Caco-2 (cell line): Measurements from ENCODE around the gene TNNI2. TPM values are rescaled to one million over a fixed set of nuclear protein-coding genes. Genes with fewer than 3 reads are reported as not detected.
"Not testable (repeated sequence)": the region's sequence is repeated elsewhere in the genome, so short reads cannot be mapped to it uniquely, and the experiment has no call there.

Experiments used
- BruUV-seq: library from RNA; stranded (reverse); fragments of 400-500 nt; replicated peaks from 2 replicates; lab custom pipeline; 2021; lab: Mats Ljungman, UMichigan
- CTCF ChIA-PET: fragments of 300-600 bp; sonication (Branson Sonifier 250); formaldehyde crosslinking; loops from one replicate; lab custom pipeline; 2022; ENCODE audit warnings: antibody characterized with exemption; lab: Charles Lee
- POLR2A ChIA-PET: fragments of 300-600 bp; sonication (Branson Sonifier 250); formaldehyde crosslinking; loops from one replicate; lab custom pipeline; 2022; ENCODE audit warnings: antibody characterized with exemption; lab: Charles Lee
- DNase-seq, 2 experiments: peaks; one replicate each; pipeline versions ENCODE4 v3.0.0 to v3.0.0-alpha.2; 2020 to 2022
- H3K27me3 ChIP-seq: replicated peaks from 2 replicates; pipeline ENCODE4 v1.6.0; 2011; ENCODE audit warnings: low read length; ENCODE audit not compliant: control insufficient read depth, insufficient read depth
- H3K36me3 ChIP-seq: 2 replicates; pipeline ENCODE4 v1.5.1; 2011; ENCODE audit warnings: low read length; ENCODE audit not compliant: control insufficient read depth, insufficient read depth
- H3K4me1 ChIP-seq: fragments of 250-450 bp; sonication (Bioruptor Pico); 2 replicates; pipeline ENCODE4 v1.5.1; 2020; ENCODE audit warnings: mild to moderate bottlenecking
- H3K4me3 ChIP-seq: 2 replicates; pipeline ENCODE4 v1.5.1; 2011; ENCODE audit warnings: low read depth, mild to moderate bottlenecking, control low read depth, low read length
- H3K9me3 ChIP-seq: fragments of 250-450 bp; sonication (Bioruptor Pico); 2 replicates; pipeline ENCODE4 v1.5.1; 2020; ENCODE audit warnings: mild to moderate bottlenecking, moderate library complexity
- H3K27ac Mint-ChIP-seq: one replicate; pipeline ENCODE4 v1.8.0; 2022; ENCODE audit warnings: mixed read lengths; ENCODE audit not compliant: unreplicated experiment
- H3K27me3 Mint-ChIP-seq: one replicate; pipeline ENCODE4 v1.8.0; 2022; ENCODE audit warnings: mixed read lengths; ENCODE audit not compliant: insufficient read depth, unreplicated experiment
- H3K36me3 Mint-ChIP-seq: one replicate; pipeline ENCODE4 v1.8.0; 2022; ENCODE audit warnings: mild to moderate bottlenecking, mixed read lengths; ENCODE audit not compliant: insufficient read depth, unreplicated experiment
- H3K4me1 Mint-ChIP-seq: one replicate; pipeline ENCODE4 v1.8.0; 2022; ENCODE audit warnings: low read depth, mixed read lengths; ENCODE audit not compliant: unreplicated experiment
- H3K4me3 Mint-ChIP-seq: one replicate; pipeline ENCODE4 v1.8.0; 2022; ENCODE audit warnings: mild to moderate bottlenecking, moderate library complexity, mixed read lengths; ENCODE audit not compliant: unreplicated experiment
- H3K9me3 Mint-ChIP-seq: one replicate; pipeline ENCODE4 v1.8.0; 2022; ENCODE audit warnings: mixed read lengths; ENCODE audit not compliant: unreplicated experiment
- intact Hi-C: fragments of 100-400 bp; cut with micrococcal nuclease; formaldehyde crosslinking; loops from one replicate; pipeline ENCODE4 v1.10.0; 2022; ENCODE audit not compliant: unreplicated experiment
- total RNA-seq: library from RNA; stranded (reverse); gene quantifications from 2 replicates; pipeline ENCODE4 v1.2.3, GENCODE V29; 2022
- TF ChIP-seq, protein P1 (sequence below), 2 experiments: fragments of 200-600 bp in 1 of 2; IDR thresholded peaks; 1 replicate in 1 of 2; 2 replicates in 1 of 2; pipeline versions ENCODE4 v1.5.1 to v1.8.0; 2011 to 2022; ENCODE audit warnings: antibody characterized with exemption in 1 of 2, control low read depth in 1 of 2, inconsistent platforms in 1 of 2, low read depth in 1 of 2, low read length in 1 of 2, mild to moderate bottlenecking in 1 of 2, moderate library complexity in 1 of 2; ENCODE audit not compliant: insufficient read depth in 1 of 2, severe bottlenecking in 1 of 2, unreplicated experiment in 1 of 2

Gene TNNI2
- total RNA-seq, 1 experiment from 2014 or later, result 8.6 TPM

DNA sequence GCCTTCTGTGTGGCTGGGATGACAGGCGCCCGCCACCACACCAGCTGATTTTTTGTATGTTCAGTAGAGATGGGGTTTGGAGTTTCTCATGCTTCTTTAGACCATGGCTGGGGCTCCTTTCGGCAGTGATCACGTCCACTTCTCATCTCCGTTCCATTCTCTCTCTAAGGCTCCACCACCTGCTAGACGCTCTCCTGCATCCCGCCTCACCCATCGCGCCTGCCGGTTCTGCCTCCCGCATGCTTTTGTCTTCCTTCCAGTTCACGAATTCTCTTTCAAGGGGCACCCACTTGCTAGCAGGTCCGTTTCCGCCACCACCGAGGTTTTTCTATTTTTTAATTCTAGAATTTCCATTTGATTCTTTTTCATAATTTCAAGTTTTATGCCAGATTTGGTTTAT, 26.0 kb upstream of the TNNI2 start:
- no peak for DNase-seq
- BruUV-seq, result no TSS peak
- no peaks in the 10 kb centered on the region for H3K36me3 Mint-ChIP-seq
- no peak overlapping the region for H3K27ac Mint-ChIP-seq
- no peaks in the 10 kb centered on the region for H3K27me3 Mint-ChIP-seq
- intact Hi-C loops, result no loop called here
- no peak overlapping the region for H3K4me3 Mint-ChIP-seq
- TF ChIP-seq, protein P1, sequence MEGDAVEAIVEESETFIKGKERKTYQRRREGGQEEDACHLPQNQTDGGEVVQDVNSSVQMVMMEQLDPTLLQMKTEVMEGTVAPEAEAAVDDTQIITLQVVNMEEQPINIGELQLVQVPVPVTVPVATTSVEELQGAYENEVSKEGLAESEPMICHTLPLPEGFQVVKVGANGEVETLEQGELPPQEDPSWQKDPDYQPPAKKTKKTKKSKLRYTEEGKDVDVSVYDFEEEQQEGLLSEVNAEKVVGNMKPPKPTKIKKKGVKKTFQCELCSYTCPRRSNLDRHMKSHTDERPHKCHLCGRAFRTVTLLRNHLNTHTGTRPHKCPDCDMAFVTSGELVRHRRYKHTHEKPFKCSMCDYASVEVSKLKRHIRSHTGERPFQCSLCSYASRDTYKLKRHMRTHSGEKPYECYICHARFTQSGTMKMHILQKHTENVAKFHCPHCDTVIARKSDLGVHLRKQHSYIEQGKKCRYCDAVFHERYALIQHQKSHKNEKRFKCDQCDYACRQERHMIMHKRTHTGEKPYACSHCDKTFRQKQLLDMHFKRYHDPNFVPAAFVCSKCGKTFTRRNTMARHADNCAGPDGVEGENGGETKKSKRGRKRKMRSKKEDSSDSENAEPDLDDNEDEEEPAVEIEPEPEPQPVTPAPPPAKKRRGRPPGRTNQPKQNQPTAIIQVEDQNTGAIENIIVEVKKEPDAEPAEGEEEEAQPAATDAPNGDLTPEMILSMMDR (IDR thresholded peaks at IDR 0.05; ENCODE audit: insufficient read depth in 1 of 2, low read depth in 1 of 2, low read length in 1 of 2, severe bottlenecking in 1 of 2, unreplicated experiment in 1 of 2), result no peak
- peaks cover 3% of the 10 kb centered on the region for H3K4me1 Mint-ChIP-seq
- Histone ChIP-seq H3K9me3 (peaks cover 10% of the 10 kb centered on the region), H3K27me3 (no peaks in the 10 kb centered on the region), H3K4me1 (peaks cover 13% of the 10 kb centered on the region), H3K36me3 (no peaks in the 10 kb centered on the region), H3K4me3 (no peak overlapping the region)
- POLR2A ChIA-PET, result no interaction called here
- H3K9me3 Mint-ChIP-seq, result peaks cover 35% of the 10 kb centered on the region
- CTCF ChIA-PET, result interaction anchor here (1.0 kb wide), 1 partner anchor 9 kb away, joined by 3 read pairs; no protein-coding TSS in a partner anchor

DNA sequence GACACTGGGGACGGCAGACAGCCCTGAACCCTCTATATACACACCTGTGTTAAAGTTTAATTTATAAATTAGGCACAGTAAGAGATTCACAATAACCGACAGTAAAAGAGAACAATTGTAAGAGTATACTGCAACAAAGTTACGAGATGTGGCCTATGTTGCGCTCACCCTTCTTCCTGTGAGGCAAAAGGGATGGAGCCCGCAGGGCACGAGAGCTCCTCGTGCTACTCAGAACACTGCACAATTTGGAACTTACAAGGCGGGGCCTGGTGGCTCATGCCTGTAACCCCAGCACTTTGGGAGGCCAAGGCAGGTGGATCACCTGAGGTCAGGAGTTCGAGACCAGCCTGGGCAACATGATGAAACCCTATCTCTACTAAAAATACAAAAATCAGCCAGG, 25.4 kb upstream of the TNNI2 start:
- H3K4me1 Mint-ChIP-seq, BruUV-seq, H3K27me3 ChIP-seq, CTCF ChIA-PET, H3K9me3 ChIP-seq, H3K4me3 Mint-ChIP-seq, H3K4me1 ChIP-seq, intact Hi-C loops, H3K27ac Mint-ChIP-seq, H3K4me3 ChIP-seq, H3K36me3 ChIP-seq, POLR2A ChIA-PET, H3K27me3 Mint-ChIP-seq, DNase-seq, H3K36me3 Mint-ChIP-seq: not testable (repeated sequence)
- H3K9me3 Mint-ChIP-seq, result peaks cover 31% of the 10 kb centered on the region

DNA sequence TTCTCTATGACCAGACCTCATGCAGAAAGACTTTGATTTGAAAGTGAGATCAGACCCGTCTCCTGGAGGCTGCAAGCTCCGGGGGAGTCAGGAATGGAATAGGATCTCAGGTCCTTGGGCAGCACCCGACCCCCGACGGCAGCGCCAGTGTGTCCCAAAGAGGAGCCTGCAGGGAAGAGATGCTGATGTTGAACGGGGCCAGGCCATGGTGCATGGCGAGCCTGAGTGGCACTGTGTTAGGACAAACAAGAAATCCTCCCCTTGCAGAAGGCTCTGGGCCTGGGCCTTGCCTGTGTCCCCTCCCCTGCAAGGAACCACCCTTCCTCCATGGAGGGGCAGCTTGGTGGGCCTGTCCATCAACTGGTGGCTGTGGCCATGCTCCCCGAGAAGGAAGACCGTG, 24.1 kb upstream of the TNNI2 start:
- Mint-ChIP-seq H3K9me3 (peaks cover 17% of the 10 kb centered on the region), H3K27ac (no peak overlapping the region), H3K36me3 (no peaks in the 10 kb centered on the region), H3K4me1 (peaks cover 3% of the 10 kb centered on the region), H3K4me3 (no peak overlapping the region), H3K27me3 (no peaks in the 10 kb centered on the region)
- peaks cover 7% of the 10 kb centered on the region for H3K9me3 ChIP-seq
- no peaks in the 10 kb centered on the region for H3K27me3 ChIP-seq
- intact Hi-C loops, result no loop called here
- TF ChIP-seq, protein P1 (IDR thresholded peaks at IDR 0.05; ENCODE audit: insufficient read depth in 1 of 2, low read depth in 1 of 2, low read length in 1 of 2, severe bottlenecking in 1 of 2, unreplicated experiment in 1 of 2), result no peak
- POLR2A ChIA-PET, result no interaction called here
- H3K4me1 ChIP-seq, result peaks cover 15% of the 10 kb centered on the region
- no peak overlapping the region for H3K4me3 ChIP-seq
- CTCF ChIA-PET, result no interaction called here
- no peaks in the 10 kb centered on the region for H3K36me3 ChIP-seq
- BruUV-seq, result no TSS peak
- DNase-seq, result no peak

DNA sequence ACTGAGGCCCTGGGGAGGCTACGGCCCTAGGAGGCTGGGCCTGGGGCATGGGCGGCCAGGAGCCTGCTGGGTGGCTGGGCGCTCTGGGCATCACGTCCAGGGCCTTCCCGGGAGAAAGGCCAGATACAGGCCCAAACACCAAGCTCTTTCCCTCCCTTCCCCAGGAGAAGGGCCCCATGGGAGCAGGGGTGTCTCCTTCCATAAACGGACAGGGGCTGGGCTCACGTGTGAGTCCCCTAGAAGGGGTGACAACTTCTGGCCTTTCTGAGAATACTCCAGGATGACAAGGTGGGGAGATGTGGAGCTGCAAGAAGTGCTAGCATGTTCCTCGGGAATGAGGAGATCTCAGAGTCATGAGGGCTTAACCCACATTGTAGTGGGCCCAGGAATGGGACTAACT, 23.5 kb upstream of the TNNI2 start:
- intact Hi-C loops, result no loop called here
- H3K9me3 Mint-ChIP-seq, result peaks cover 15% of the 10 kb centered on the region
- DNase-seq, result no peak
- Histone ChIP-seq H3K27me3 (no peaks in the 10 kb centered on the region), H3K36me3 (no peaks in the 10 kb centered on the region), H3K4me3 (no peak overlapping the region), H3K4me1 (peaks cover 22% of the 10 kb centered on the region), H3K9me3 (peaks cover 6% of the 10 kb centered on the region)
- H3K4me1 Mint-ChIP-seq, result peaks cover 10% of the 10 kb centered on the region
- BruUV-seq, result no TSS peak
- ChIA-PET POLR2A (no interaction called here), CTCF (no interaction called here)
- H3K27me3 Mint-ChIP-seq, result no peaks in the 10 kb centered on the region
- TF ChIP-seq, protein P1 (IDR thresholded peaks at IDR 0.05; ENCODE audit: insufficient read depth in 1 of 2, low read depth in 1 of 2, low read length in 1 of 2, severe bottlenecking in 1 of 2, unreplicated experiment in 1 of 2), result no peak
- H3K27ac Mint-ChIP-seq, result no peak overlapping the region
- no peaks in the 10 kb centered on the region for H3K36me3 Mint-ChIP-seq
- H3K4me3 Mint-ChIP-seq, result no peak overlapping the region
